WTC11 (cell line): ENCODE measurements around the gene TNFRSF19. TPM values are rescaled to one million over a fixed set of nuclear protein-coding genes. Genes with fewer than 3 reads are reported as not detected.

ENCODE experiments used
- ATAC-seq: fragments of 200-7000 bp; cut with Tn5 transposase; 2 replicates; pipeline ENCODE4 v1.10.0; 2021; ENCODE audit warnings: mild to moderate bottlenecking, moderate library complexity
- CTCF ChIA-PET: fragments of 300-600 bp; sonication (Branson Sonifier 250); formaldehyde crosslinking; loops from one replicate; lab custom pipeline; 2021; ENCODE audit warnings: antibody characterized with exemption; lab: Charles Lee
- POLR2A ChIA-PET: fragments of 350-600 bp; sonication (Branson Sonifier 250); formaldehyde crosslinking; loops from one replicate; lab custom pipeline; 2021; ENCODE audit warnings: antibody characterized with exemption; lab: Charles Lee
- DNase-seq: peaks from one replicate; pipeline ENCODE4 v3.0.0; 2021; ENCODE audit warnings: low spot score
- H3K27ac Mint-ChIP-seq: 2 replicates; pipeline ENCODE4 v1.8.0; 2021; ENCODE audit warnings: mixed read lengths
- H3K27me3 Mint-ChIP-seq: 2 replicates; pipeline ENCODE4 v1.8.0; 2021; ENCODE audit warnings: low read depth, mild to moderate bottlenecking, moderate library complexity, mixed read lengths
- H3K36me3 Mint-ChIP-seq: 2 replicates; pipeline ENCODE4 v1.8.0; 2021; ENCODE audit warnings: mixed read lengths
- H3K4me1 Mint-ChIP-seq: 2 replicates; pipeline ENCODE4 v1.8.0; 2022; ENCODE audit warnings: mixed read lengths
- H3K4me3 Mint-ChIP-seq: 2 replicates; pipeline ENCODE4 v1.8.0; 2021; ENCODE audit warnings: mild to moderate bottlenecking, moderate library complexity, mixed read lengths
- H3K9me3 Mint-ChIP-seq: 2 replicates; pipeline ENCODE4 v1.8.0; 2021; ENCODE audit warnings: mixed read lengths
- ESRRA ChIP-seq: sonication (generic); formaldehyde crosslinking; IDR thresholded peaks from 2 replicates; pipeline ENCODE4 v1.8.1; 2022; ENCODE audit warnings: mild to moderate bottlenecking, missing genetic modification reagents, borderline replicate concordance
- GTF2I ChIP-seq: fragments of 250-450 bp; sonication (Bioruptor Pico); conservative IDR thresholded peaks from 2 replicates; pipeline ENCODE4 v1.4.0; 2021; ENCODE audit warnings: mild to moderate bottlenecking
- KAT7 ChIP-seq: sonication (generic); formaldehyde crosslinking; IDR thresholded peaks from 2 replicates; pipeline ENCODE4 v1.8.1; 2023; ENCODE audit warnings: missing genetic modification reagents, mild to moderate bottlenecking, borderline replicate concordance
- NR2C2 ChIP-seq: sonication (generic); formaldehyde crosslinking; IDR thresholded peaks from 2 replicates; pipeline ENCODE4 v1.8.0; 2022; ENCODE audit warnings: mild to moderate bottlenecking, missing genetic modification reagents
- PRRX2 ChIP-seq: fragments of 250-450 bp; sonication (Bioruptor Pico); IDR thresholded peaks from 2 replicates; pipeline ENCODE4 v1.8.0; 2021; ENCODE audit warnings: mild to moderate bottlenecking
- TEAD1 ChIP-seq: sonication (generic); formaldehyde crosslinking; IDR thresholded peaks from 2 replicates; pipeline ENCODE4 v1.8.0; 2022; ENCODE audit warnings: mild to moderate bottlenecking, missing genetic modification reagents
- ZNF219 ChIP-seq: sonication (generic); formaldehyde crosslinking; IDR thresholded peaks from 2 replicates; pipeline ENCODE4 v1.8.0; 2023; ENCODE audit warnings: missing genetic modification reagents, mild to moderate bottlenecking, borderline replicate concordance
- ZNF423 ChIP-seq: fragments of 250-450 bp; sonication (Bioruptor Pico); IDR thresholded peaks from 2 replicates; pipeline ENCODE4 v2.1.2; 2022; ENCODE audit warnings: mild to moderate bottlenecking, moderate library complexity
- ZNF671 ChIP-seq: fragments of 250-450 bp; sonication (Bioruptor Pico); IDR thresholded peaks from 2 replicates; pipeline ENCODE4 v1.8.0; 2021; ENCODE audit warnings: mild to moderate bottlenecking
- total RNA-seq: library from RNA; stranded (reverse); gene quantifications from 3 replicates; pipeline ENCODE4 v1.2.3, GENCODE V29; 2021
- TF ChIP-seq, protein P1 (sequence below): sonication (generic); formaldehyde crosslinking; IDR thresholded peaks from 2 replicates; pipeline ENCODE4 v1.8.1; 2023; ENCODE audit warnings: mild to moderate bottlenecking, missing genetic modification reagents, moderate library complexity
- TF ChIP-seq, protein P2 (sequence below): sonication (generic); formaldehyde crosslinking; IDR thresholded peaks from 2 replicates; pipeline ENCODE4 v1.8.1; 2022; ENCODE audit warnings: mild to moderate bottlenecking, moderate library complexity, missing genetic modification reagents
- TF ChIP-seq, protein P3 (sequence below): fragments of 250-450 bp; sonication (Bioruptor Pico); IDR thresholded peaks from 2 replicates; pipeline ENCODE4 v1.8.0; 2021; ENCODE audit warnings: mild to moderate bottlenecking
- TF ChIP-seq, protein P4 (sequence below): sonication (generic); formaldehyde crosslinking; IDR thresholded peaks from 2 replicates; pipeline ENCODE4 v1.8.1; 2023; ENCODE audit warnings: mild to moderate bottlenecking, missing genetic modification reagents
- TF ChIP-seq, protein P5 (sequence below): sonication (generic); formaldehyde crosslinking; IDR thresholded peaks from 2 replicates; pipeline ENCODE4 v1.8.0; 2023; ENCODE audit warnings: missing genetic modification reagents
- TF ChIP-seq, protein P6 (sequence below): sonication (generic); formaldehyde crosslinking; IDR thresholded peaks from 2 replicates; pipeline ENCODE4 v1.8.1; 2023; ENCODE audit warnings: mild to moderate bottlenecking, missing genetic modification reagents
- TF ChIP-seq, protein P7 (sequence below): sonication (generic); formaldehyde crosslinking; IDR thresholded peaks from 2 replicates; pipeline ENCODE4 v1.8.1; 2022; ENCODE audit warnings: low read depth, missing genetic modification reagents, borderline replicate concordance
- TF ChIP-seq, protein P8 (sequence below): sonication (generic); formaldehyde crosslinking; IDR thresholded peaks from 2 replicates; pipeline ENCODE4 v1.8.1; 2022; ENCODE audit warnings: missing genetic modification reagents, borderline replicate concordance

Gene TNFRSF19
- total RNA-seq, 1 experiment from 2014 or later: 0.20 TPM

DNA sequence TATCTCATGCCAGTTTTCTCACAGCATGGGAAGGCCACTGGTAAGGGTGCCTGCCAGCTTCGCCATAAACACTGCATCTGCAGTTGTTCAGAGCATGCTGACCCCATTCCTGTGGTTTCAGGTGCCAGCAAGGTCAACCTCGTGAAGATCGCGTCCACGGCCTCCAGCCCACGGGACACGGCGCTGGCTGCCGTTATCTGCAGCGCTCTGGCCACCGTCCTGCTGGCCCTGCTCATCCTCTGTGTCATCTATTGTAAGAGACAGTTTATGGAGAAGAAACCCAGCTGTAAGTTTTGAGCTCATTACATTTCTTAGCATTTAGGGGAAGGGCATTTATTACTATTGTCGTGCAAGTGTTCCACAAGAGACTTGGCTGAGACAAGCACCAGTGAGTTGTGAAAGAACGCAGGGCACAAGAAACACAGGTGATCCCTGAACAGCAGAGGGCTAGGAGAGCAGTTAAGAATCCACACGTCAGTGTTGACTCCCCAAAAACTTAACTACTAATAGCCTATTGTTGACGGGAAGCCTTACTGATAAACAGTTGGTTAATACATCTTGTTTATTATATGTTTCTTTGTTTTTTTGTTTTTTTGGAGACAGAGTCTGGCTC is 88.8 kb downstream of the TNFRSF19 start (continued):
- TF ChIP-seq ZNF219 (CRISPR knock-in tag) (no peak), KAT7 (CRISPR knock-in tag) (no peak), TEAD1 (CRISPR knock-in tag) (no peak), ESRRA (CRISPR knock-in tag) (no peak)
- TF ChIP-seq, protein P1, sequence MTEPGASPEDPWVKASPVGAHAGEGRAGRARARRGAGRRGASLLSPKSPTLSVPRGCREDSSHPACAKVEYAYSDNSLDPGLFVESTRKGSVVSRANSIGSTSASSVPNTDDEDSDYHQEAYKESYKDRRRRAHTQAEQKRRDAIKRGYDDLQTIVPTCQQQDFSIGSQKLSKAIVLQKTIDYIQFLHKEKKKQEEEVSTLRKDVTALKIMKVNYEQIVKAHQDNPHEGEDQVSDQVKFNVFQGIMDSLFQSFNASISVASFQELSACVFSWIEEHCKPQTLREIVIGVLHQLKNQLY: no peak
- TF ChIP-seq, protein P2, sequence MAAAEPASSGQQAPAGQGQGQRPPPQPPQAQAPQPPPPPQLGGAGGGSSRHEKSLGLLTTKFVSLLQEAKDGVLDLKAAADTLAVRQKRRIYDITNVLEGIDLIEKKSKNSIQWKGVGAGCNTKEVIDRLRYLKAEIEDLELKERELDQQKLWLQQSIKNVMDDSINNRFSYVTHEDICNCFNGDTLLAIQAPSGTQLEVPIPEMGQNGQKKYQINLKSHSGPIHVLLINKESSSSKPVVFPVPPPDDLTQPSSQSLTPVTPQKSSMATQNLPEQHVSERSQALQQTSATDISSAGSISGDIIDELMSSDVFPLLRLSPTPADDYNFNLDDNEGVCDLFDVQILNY (CRISPR knock-in tag): no peak

DNA sequence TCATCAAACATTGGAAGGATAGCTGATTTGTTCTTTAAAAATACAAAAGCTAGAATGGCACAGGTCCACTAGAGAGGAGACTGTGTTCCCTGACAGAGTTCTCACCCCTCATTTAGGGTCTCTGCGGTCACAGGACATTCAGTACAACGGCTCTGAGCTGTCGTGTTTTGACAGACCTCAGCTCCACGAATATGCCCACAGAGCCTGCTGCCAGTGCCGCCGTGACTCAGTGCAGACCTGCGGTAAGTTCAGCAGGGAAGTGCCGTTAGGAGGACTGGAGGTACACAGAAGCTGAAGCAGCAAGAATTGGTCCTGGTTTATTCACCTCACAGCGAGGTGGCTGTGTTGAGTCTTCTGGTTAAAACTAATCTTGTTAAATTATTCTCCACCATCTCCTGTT is 90.0 kb downstream of the TNFRSF19 start:
- H3K27ac Mint-ChIP-seq: no peak overlapping the region
- TF ChIP-seq ZNF219 (CRISPR knock-in tag) (no peak), ZNF671 (CRISPR knock-in tag) (no peak), TEAD1 (CRISPR knock-in tag) (no peak)
- TF ChIP-seq, protein P3, sequence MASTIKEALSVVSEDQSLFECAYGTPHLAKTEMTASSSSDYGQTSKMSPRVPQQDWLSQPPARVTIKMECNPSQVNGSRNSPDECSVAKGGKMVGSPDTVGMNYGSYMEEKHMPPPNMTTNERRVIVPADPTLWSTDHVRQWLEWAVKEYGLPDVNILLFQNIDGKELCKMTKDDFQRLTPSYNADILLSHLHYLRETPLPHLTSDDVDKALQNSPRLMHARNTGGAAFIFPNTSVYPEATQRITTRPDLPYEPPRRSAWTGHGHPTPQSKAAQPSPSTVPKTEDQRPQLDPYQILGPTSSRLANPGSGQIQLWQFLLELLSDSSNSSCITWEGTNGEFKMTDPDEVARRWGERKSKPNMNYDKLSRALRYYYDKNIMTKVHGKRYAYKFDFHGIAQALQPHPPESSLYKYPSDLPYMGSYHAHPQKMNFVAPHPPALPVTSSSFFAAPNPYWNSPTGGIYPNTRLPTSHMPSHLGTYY: no peak
- TF ChIP-seq, protein P4, sequence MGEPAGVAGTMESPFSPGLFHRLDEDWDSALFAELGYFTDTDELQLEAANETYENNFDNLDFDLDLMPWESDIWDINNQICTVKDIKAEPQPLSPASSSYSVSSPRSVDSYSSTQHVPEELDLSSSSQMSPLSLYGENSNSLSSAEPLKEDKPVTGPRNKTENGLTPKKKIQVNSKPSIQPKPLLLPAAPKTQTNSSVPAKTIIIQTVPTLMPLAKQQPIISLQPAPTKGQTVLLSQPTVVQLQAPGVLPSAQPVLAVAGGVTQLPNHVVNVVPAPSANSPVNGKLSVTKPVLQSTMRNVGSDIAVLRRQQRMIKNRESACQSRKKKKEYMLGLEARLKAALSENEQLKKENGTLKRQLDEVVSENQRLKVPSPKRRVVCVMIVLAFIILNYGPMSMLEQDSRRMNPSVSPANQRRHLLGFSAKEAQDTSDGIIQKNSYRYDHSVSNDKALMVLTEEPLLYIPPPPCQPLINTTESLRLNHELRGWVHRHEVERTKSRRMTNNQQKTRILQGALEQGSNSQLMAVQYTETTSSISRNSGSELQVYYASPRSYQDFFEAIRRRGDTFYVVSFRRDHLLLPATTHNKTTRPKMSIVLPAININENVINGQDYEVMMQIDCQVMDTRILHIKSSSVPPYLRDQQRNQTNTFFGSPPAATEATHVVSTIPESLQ (CRISPR knock-in tag): no peak
- TF ChIP-seq, protein P5, sequence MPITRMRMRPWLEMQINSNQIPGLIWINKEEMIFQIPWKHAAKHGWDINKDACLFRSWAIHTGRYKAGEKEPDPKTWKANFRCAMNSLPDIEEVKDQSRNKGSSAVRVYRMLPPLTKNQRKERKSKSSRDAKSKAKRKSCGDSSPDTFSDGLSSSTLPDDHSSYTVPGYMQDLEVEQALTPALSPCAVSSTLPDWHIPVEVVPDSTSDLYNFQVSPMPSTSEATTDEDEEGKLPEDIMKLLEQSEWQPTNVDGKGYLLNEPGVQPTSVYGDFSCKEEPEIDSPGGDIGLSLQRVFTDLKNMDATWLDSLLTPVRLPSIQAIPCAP (CRISPR knock-in tag): no peak
- ATAC-seq: no peak
- ChIA-PET POLR2A (no interaction called here), CTCF (no interaction called here)
- no peak for DNase-seq
- peaks cover 17% of the 10 kb centered on the region for H3K9me3 Mint-ChIP-seq
- no peaks in the 10 kb centered on the region for H3K27me3 Mint-ChIP-seq
- peaks cover 7% of the 10 kb centered on the region; the same call in 1 of the 2 replicates for H3K36me3 Mint-ChIP-seq
- peaks cover 30% of the 10 kb centered on the region for H3K4me1 Mint-ChIP-seq
- no peak overlapping the region for H3K4me3 Mint-ChIP-seq

DNA sequence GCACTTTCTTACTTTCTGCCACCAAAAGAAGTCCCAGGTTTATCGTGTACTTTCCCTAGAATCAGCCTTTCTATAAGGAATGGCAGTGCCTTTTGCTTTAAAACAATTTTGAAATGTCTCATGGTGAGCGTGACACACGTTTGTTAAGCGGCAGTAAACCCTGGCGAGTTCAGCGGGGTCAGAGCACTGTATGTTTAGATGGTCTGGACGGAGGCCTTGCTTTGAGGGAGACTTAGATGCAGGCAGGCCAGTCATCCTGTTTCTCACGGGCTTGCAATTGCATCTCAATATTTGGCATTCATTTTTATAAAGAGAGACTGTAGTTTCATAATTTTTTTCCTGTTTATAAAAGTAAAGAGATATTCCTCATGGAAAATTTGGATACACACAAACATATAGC is 96.4 kb downstream of the TNFRSF19 start:
- Mint-ChIP-seq H3K4me3 (no peak overlapping the region), H3K9me3 (peaks cover 11% of the 10 kb centered on the region), H3K27ac (no peak overlapping the region), H3K27me3 (no peaks in the 10 kb centered on the region; the same call in 1 of the 2 replicates), H3K4me1 (peaks cover 5% of the 10 kb centered on the region; the same call in 1 of the 2 replicates), H3K36me3 (peaks cover 6% of the 10 kb centered on the region; the same call in 1 of the 2 replicates)
- CTCF ChIA-PET: interaction anchor here (1.0 to 1.7 kb wide), 6 partner anchors 14 to 111 kb away, joined by 3 to 6 read pairs (median 3); no protein-coding TSS in a partner anchor
- no peak for DNase-seq
- POLR2A ChIA-PET: interaction anchor here (0.6 kb wide), 1 partner anchor 120 kb away, joined by 3 read pairs; no protein-coding TSS in a partner anchor
- ATAC-seq: no peak
- TF ChIP-seq TEAD1 (CRISPR knock-in tag) (no peak), PRRX2 (CRISPR knock-in tag) (no peak), NR2C2 (CRISPR knock-in tag) (no peak), ZNF423 (CRISPR knock-in tag) (no peak), GTF2I (CRISPR knock-in tag) (no peak)
- TF ChIP-seq, protein P6, sequence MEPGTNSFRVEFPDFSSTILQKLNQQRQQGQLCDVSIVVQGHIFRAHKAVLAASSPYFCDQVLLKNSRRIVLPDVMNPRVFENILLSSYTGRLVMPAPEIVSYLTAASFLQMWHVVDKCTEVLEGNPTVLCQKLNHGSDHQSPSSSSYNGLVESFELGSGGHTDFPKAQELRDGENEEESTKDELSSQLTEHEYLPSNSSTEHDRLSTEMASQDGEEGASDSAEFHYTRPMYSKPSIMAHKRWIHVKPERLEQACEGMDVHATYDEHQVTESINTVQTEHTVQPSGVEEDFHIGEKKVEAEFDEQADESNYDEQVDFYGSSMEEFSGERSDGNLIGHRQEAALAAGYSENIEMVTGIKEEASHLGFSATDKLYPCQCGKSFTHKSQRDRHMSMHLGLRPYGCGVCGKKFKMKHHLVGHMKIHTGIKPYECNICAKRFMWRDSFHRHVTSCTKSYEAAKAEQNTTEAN: no peak
- TF ChIP-seq, protein P7, sequence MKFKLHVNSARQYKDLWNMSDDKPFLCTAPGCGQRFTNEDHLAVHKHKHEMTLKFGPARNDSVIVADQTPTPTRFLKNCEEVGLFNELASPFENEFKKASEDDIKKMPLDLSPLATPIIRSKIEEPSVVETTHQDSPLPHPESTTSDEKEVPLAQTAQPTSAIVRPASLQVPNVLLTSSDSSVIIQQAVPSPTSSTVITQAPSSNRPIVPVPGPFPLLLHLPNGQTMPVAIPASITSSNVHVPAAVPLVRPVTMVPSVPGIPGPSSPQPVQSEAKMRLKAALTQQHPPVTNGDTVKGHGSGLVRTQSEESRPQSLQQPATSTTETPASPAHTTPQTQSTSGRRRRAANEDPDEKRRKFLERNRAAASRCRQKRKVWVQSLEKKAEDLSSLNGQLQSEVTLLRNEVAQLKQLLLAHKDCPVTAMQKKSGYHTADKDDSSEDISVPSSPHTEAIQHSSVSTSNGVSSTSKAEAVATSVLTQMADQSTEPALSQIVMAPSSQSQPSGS (CRISPR knock-in tag): no peak
- TF ChIP-seq, protein P3: no peak
- TF ChIP-seq, protein P8, sequence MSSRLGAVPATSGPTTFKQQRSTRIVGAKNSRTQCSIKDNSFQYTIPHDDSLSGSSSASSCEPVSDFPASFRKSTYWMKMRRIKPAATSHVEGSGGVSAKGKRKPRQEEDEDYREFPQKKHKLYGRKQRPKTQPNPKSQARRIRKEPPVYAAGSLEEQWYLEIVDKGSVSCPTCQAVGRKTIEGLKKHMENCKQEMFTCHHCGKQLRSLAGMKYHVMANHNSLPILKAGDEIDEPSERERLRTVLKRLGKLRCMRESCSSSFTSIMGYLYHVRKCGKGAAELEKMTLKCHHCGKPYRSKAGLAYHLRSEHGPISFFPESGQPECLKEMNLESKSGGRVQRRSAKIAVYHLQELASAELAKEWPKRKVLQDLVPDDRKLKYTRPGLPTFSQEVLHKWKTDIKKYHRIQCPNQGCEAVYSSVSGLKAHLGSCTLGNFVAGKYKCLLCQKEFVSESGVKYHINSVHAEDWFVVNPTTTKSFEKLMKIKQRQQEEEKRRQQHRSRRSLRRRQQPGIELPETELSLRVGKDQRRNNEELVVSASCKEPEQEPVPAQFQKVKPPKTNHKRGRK (CRISPR knock-in tag): no peak
